ENCODE data around the gene SFR1. TPM values are rescaled to one million over a fixed set of nuclear protein-coding genes. Genes with fewer than 3 reads are reported as not detected.
"Not testable (repeated sequence)": the region's sequence is repeated elsewhere in the genome, so short reads cannot be mapped to it uniquely, and the experiment has no call there.

SFR1 gene
- total RNA-seq, 4 donors from 2014 or later, result 2.5 to 5.8 (median 5.3) TPM

DNA sequence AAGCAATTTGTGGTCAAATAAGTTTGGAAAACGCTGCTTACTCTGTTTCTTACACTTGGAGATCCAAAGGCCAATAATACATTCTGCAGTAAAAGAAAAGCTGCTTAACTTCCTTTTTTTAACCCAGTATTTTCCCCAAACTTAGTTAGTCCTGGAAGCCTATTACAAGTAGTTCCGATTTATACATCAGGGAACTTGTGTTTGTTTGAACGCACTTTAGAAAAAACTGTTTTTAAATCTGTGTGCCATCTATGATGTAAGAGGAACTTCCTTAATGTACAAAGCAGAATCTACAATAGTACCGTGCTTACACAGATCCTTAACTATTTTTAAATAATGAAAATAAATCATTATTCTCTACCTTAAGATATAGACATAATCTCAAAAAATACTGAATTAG is 23.0 kb downstream of the SFR1 start:
- H3K4me1 ChIP-seq, result no peaks in the 10 kb centered on the region
- H3K27me3 ChIP-seq, result no peaks in the 10 kb centered on the region
- no peaks in the 10 kb centered on the region for H3K36me3 ChIP-seq
- no peaks in the 10 kb centered on the region for H3K9me3 ChIP-seq
- TF ChIP-seq POLR2A (IDR thresholded peaks at IDR 0.05), result no peak
- TF ChIP-seq, protein P1, sequence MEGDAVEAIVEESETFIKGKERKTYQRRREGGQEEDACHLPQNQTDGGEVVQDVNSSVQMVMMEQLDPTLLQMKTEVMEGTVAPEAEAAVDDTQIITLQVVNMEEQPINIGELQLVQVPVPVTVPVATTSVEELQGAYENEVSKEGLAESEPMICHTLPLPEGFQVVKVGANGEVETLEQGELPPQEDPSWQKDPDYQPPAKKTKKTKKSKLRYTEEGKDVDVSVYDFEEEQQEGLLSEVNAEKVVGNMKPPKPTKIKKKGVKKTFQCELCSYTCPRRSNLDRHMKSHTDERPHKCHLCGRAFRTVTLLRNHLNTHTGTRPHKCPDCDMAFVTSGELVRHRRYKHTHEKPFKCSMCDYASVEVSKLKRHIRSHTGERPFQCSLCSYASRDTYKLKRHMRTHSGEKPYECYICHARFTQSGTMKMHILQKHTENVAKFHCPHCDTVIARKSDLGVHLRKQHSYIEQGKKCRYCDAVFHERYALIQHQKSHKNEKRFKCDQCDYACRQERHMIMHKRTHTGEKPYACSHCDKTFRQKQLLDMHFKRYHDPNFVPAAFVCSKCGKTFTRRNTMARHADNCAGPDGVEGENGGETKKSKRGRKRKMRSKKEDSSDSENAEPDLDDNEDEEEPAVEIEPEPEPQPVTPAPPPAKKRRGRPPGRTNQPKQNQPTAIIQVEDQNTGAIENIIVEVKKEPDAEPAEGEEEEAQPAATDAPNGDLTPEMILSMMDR (IDR thresholded peaks at IDR 0.05), result no peak
- DNase-seq, result no peak
- no peak overlapping the region for H3K4me3 ChIP-seq
- H3K27ac ChIP-seq, result no peak overlapping the region

DNA sequence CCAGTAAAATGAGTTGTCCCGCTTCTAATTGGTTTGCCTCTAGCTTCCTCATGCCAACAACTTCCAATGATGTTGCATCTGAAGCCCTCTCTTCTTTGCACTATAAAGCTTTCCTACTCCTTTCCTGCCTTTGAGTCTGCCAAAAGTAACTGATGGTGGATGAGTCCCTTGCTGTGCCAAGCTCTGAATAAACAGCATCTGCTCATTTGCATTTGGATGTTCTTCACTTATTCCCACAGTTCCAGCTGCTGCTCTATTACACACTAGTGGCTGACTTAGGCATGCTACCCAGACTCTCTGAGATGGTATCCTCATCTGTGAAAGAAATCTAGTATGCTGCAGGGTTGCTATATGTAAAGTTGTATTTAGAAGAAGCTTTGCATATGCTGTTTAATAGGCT is 24.9 kb downstream of the SFR1 start:
- TF ChIP-seq, protein P1 (IDR thresholded peaks at IDR 0.05), result no peak
- DNase-seq, result no peak
- H3K4me1 ChIP-seq, result no peaks in the 10 kb centered on the region
- no peaks in the 10 kb centered on the region for H3K27me3 ChIP-seq
- peaks cover 0 to 5% (median 0%) of the 10 kb centered on the region in 4 donors for H3K9me3 ChIP-seq
- no peaks in the 10 kb centered on the region for H3K36me3 ChIP-seq
- H3K4me3 ChIP-seq, result no peak overlapping the region
- H3K27ac ChIP-seq, result no peak overlapping the region

DNA sequence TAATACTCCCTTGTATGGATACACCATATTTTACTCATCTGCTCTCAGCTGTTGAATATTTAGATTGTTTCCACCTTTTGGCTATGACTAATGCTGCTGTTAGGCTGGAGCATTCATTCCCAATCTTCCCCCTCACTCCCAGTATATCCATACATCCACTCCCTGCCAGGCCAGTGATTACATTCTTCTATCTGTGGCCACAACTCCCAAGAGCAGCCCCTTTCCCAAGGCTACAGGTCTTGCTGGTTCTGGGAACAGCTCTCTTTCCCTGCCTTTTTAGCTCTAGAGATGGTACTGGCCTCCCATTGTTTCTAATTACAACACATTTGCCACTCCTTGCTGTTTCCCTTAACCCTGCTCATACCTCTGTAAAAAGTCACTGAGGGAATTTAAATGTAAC is 28.2 kb downstream of the SFR1 start:
- H3K9me3 ChIP-seq, result peaks cover 0 to 12% (median 0%) of the 10 kb centered on the region in 4 donors
- H3K4me1 ChIP-seq, result no peaks in the 10 kb centered on the region
- no peaks in the 10 kb centered on the region for H3K27me3 ChIP-seq
- TF ChIP-seq POLR2A (IDR thresholded peaks at IDR 0.05), result no peak
- TF ChIP-seq, protein P1 (IDR thresholded peaks at IDR 0.05), result no peak
- no peak overlapping the region for H3K27ac ChIP-seq
- no peak overlapping the region for H3K4me3 ChIP-seq
- no peaks in the 10 kb centered on the region for H3K36me3 ChIP-seq
- DNase-seq, result no peak

DNA sequence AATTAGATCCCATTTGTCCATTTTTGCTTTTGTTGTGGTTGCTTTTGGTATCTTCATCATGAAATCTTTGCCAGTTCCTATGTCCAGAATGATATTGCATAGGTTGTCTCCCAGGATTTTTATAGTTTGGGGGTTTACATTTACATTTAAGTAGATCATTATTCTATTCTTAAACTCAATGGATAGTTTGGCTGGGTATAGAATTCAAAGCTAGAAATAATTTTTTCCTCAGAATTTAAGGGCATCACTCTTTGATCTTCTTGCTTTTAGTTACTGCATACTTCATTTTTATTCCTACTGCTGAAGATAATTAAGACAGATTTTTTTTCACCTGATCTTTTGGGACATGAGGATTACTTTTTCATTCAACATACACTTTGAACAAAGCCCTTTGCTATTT is 29.8 kb downstream of the SFR1 start:
- no peak for DNase-seq
- Histone ChIP-seq H3K27me3 (no peaks in the 10 kb centered on the region), H3K4me3 (no peak overlapping the region), H3K36me3 (no peaks in the 10 kb centered on the region), H3K9me3 (peaks cover 0 to 12% (median 0%) of the 10 kb centered on the region in 4 donors), H3K4me1 (no peaks in the 10 kb centered on the region), H3K27ac (no peak overlapping the region)
- TF ChIP-seq POLR2A (IDR thresholded peaks at IDR 0.05), result no peak
- TF ChIP-seq, protein P1 (IDR thresholded peaks at IDR 0.05), result no peak

DNA sequence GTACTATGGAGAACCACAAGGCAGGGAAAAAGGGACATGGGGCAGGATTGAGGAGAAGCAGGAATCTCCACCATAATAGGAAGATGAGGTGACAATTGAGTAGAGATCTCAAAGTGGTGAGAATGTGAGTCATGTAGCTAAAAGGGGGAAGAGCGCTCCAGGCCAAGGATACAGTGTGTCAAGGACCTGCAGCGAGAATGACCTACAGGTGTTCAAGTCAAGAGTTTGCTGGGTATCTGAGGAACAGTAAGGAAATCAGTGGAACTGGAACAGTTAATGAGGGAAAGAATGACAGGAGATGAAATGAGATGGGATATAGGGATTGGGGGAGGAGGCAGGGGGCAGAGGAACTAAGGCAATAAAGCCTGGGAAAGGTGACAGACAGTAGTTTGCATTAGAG is 33.6 kb downstream of the SFR1 start:
- no peak for DNase-seq
- H3K36me3 ChIP-seq, result no peaks in the 10 kb centered on the region
- TF ChIP-seq, protein P1 (IDR thresholded peaks at IDR 0.05), result no peak
- no peak for TF ChIP-seq POLR2A (IDR thresholded peaks at IDR 0.05)
- H3K27me3 ChIP-seq, result no peaks in the 10 kb centered on the region
- H3K4me3 ChIP-seq, result no peak overlapping the region
- H3K27ac ChIP-seq, result no peak overlapping the region
- peaks cover 0 to 12% (median 0%) of the 10 kb centered on the region in 4 donors for H3K9me3 ChIP-seq
- no peaks in the 10 kb centered on the region for H3K4me1 ChIP-seq

DNA sequence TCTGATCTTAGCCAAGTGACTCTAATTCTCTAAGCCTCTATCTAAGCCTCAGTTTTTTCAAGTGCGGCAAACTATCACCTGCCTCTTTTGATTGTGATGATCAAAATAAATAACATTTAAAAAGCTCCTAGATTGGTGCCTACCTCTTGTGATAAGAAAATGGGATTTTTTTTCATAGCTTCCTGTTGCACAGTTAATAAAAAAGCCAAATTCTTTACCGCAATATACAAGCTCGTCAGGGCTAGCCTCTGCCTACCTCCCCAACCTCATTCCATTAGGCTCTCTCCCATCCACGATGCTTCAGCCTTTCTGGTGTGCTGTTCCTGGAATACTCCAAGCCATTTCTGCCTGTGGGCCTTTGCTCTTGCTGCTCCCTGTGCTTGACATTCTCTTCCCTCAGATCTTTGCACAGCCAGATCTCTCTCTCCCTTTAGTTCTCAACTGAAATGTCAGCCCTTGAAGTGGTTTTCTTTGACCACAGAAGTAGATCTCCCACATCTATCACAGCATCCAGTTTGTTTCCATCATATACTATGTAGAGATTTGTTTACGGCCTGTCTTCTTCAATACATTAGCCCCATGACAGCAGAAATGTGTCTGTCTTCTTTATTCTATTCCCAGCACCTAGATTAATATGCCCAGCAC is 48.8 kb downstream of the SFR1 start:
- H3K4me3 ChIP-seq, result no peak overlapping the region
- H3K27ac ChIP-seq, result no peak overlapping the region
- H3K4me1 ChIP-seq, result no peaks in the 10 kb centered on the region
- H3K9me3 ChIP-seq, result no peaks in the 10 kb centered on the region
- no peaks in the 10 kb centered on the region for H3K27me3 ChIP-seq
- TF ChIP-seq POLR2A (IDR thresholded peaks at IDR 0.05), result no peak
- TF ChIP-seq, protein P1 (IDR thresholded peaks at IDR 0.05), result no peak
- no peak for DNase-seq
- no peaks in the 10 kb centered on the region for H3K36me3 ChIP-seq

DNA sequence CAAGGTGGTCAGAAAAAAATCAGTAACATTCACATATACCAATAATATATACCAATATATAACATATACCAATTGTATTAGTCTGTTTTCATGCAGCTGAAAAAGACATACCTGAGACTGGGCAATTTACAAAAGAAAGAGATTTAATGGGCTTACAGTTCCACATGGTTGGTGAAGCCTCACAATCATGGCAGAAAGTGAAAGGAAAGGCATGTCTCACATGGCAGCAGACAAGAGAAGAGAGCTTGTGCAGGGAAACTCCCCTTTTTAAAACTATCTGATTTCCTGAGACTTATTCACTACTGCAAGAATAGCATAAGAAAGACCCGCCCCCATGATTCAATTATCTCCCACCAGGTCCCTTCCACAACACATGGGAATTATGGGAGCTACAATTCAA is 52.2 kb downstream of the SFR1 start:
- H3K9me3 ChIP-seq, H3K27me3 ChIP-seq, H3K4me1 ChIP-seq, H3K27ac ChIP-seq, H3K4me3 ChIP-seq, DNase-seq, H3K36me3 ChIP-seq: not testable (repeated sequence)

Measured in Peyer's patch (tissue), 4 donors.